Heart left ventricle (tissue), 16 donors: ENCODE results near the gene TAGAP. TPM values are rescaled to one million over a fixed set of nuclear protein-coding genes. Genes with fewer than 3 reads are reported as not detected.
"Not testable (repeated sequence)": the region's sequence is repeated elsewhere in the genome, so short reads cannot be mapped to it uniquely, and the experiment has no call there.

Experiments
- ATAC-seq, 4 donors: fragments of 200-7000 bp; cut with Tn5 transposase; one replicate each; pipeline ENCODE4 v1.9.1; 2020 to 2022; ENCODE audit warnings: moderate library complexity in 4 of 4, mild to moderate bottlenecking in 3 of 4, moderate number of reproducible peaks in 1 of 4
- DNase-seq, 5 donors: peaks; one replicate each; pipeline ENCODE4 v3.0.0-alpha.2; 2020
- H3K27ac ChIP-seq, 12 donors: fragments of 200-600 bp; sonication (generic) in 4 of 12; one replicate each; pipeline versions ENCODE4 v1.5.0 to v1.8.0; 2016 to 2022; ENCODE audit warnings: mild to moderate bottlenecking in 2 of 12
- H3K27me3 ChIP-seq, 9 donors: fragments of 200-600 bp; sonication (generic) in 2 of 9; one replicate each; pipeline versions ENCODE4 v1.5.1 to v1.8.0; 2016 to 2022; ENCODE audit warnings: mild to moderate bottlenecking in 3 of 9
- H3K36me3 ChIP-seq, 9 donors: fragments of 200-600 bp; sonication (generic) in 2 of 9; one replicate each; pipeline versions ENCODE4 v1.5.0 to v1.8.0; 2018 to 2022; ENCODE audit warnings: mild to moderate bottlenecking in 2 of 9
- H3K4me1 ChIP-seq, 12 donors: fragments of 200-600 bp; sonication (generic) in 4 of 12; one replicate each; pipeline versions ENCODE4 v1.5.0 to v1.8.0; 2016 to 2022; ENCODE audit warnings: mild to moderate bottlenecking in 3 of 12
- H3K4me3 ChIP-seq, 12 donors: fragments of 200-600 bp; sonication (generic) in 4 of 12; one replicate each; pipeline versions ENCODE4 v1.5.0 to v1.8.0; 2017 to 2022; ENCODE audit warnings: mild to moderate bottlenecking in 9 of 12, moderate library complexity in 4 of 12
- H3K9me3 ChIP-seq, 12 donors: fragments of 200-600 bp; sonication (generic) in 4 of 12; one replicate each; pipeline versions ENCODE4 v1.5.0 to v1.8.0; 2016 to 2022; ENCODE audit warnings: mild to moderate bottlenecking in 1 of 12
- POLR2A ChIP-seq, 2 donors: fragments of 450-650 bp; IDR thresholded peaks; one replicate each; pipeline ENCODE4 v1.6.1; 2017; ENCODE audit warnings: antibody characterized with exemption in 2 of 2, mild to moderate bottlenecking in 2 of 2, moderate library complexity in 2 of 2
- WGBS, 4 donors: extraction: QIAGEN DNeasy Blood & Tissue Kit in 2 of 4; methylation state at CpG; one replicate each; pipeline versions ENCODE4 v1.1.5 to v1.1.7; 2013 to 2018; 5-methylcytosine and 5-hydroxymethylcytosine counted together
- intact Hi-C, 10 donors: fragments of 100-400 bp; cut with DNase I; formaldehyde crosslinking; loops; one replicate each; pipeline versions ENCODE4 v1.11.1 to v1.14.2; 2022
- polyA plus RNA-seq, 2 donors: library from polyadenylated mRNA; stranded (reverse); fragments of 200-250 nt; gene quantifications; one replicate each; pipeline ENCODE4 v1.2.3, GENCODE V29; 2013
- total RNA-seq, 9 donors: library from RNA; depleted of rRNA in 2 of 9; stranded (reverse); fragments of >200 nt in 2 of 9; fragmentation: NEBNext Ultra II Directional in 3 of 9; extraction: Animal tissue kit (Norgen Biotek cat#: 25700) in 3 of 9; gene quantifications; one replicate each; pipeline versions ENCODE4 v1.1.0 to v1.2.4, GENCODE V29; 2016 to 2023
- TF ChIP-seq, protein P1 (sequence below), 12 donors: fragments of 200-600 bp; sonication (generic) in 4 of 12; IDR thresholded peaks; one replicate each; pipeline versions ENCODE4 v1.5.0 to v1.8.0; 2018 to 2022; ENCODE audit warnings: antibody characterized with exemption in 12 of 12, mild to moderate bottlenecking in 5 of 12
- donor health status: ischemic (EF 13 %, LVEDD 7.1; RV severe dilation, severe dysfunction).
- donor health status: healthy with polysubstance abuse.
- donor health status: DM: no; HTN: yes; CAD: no.
- donor health status: DM: no; HTN: no; CAD: no.
- donor health status: ischemic (EF 25% LVEDD 6.9; RV normal size, moderate dysfunction).
- donor health status: ischemic (EF 25% LVEDD 5.7; RV mildly dilated, moderate dysfunction).
- donor health status: healthy.
- donor health status: DM: yes; HTN: yes; CAD: no.
- donor health status: ischemic (EF 35%, LVEDD 5.7; RV mildly dilated, moderate dysfunction).
- donor health status: nonischemic (EF 11% LVEDD 7.7; RV severe dilation, severe dysfunction).
- donor health status: DM: yes; HTN: yes; CAD: no.
- donor health status: PGD.
- donor health status: ischemic (EF 29% LVEDD 5.4; RV normal size, mild dysfunction).
- donor health status: nonischemic (EF 23%, LVEDD 6.1; RV moderate dilation, normal function).

Gene TAGAP
- total and polyA plus RNA-seq, 11 donors, result 0.23 to 9.3 (median 1.3) TPM

DNA sequence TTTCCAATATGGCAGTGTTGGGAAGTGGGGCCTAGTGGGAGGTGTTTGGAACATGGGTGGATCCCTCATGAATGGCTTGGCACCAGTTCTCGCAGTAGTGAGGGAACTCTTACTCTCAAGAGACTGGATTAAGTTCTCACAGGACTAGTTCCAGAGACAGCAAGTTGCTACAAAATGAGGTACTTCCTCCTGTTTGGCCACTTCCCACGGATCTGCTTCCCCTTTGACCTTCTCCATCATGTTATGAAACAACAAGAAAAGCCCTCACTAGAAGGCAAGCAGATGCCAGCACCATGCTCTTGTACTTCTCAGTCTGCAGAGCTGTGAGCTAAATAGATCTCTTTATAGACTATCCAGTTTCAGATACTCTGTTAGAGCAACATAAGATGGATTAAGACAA is 47.9 kb downstream of the TAGAP start:
- peak overlapping the region in 1 of 12 donors; percentile 27 for H3K27ac ChIP-seq
- H3K9me3 ChIP-seq, result no peaks in the 10 kb centered on the region
- no peaks in the 10 kb centered on the region for H3K27me3 ChIP-seq
- intact Hi-C loops, result no loop called here
- TF ChIP-seq, protein P1, sequence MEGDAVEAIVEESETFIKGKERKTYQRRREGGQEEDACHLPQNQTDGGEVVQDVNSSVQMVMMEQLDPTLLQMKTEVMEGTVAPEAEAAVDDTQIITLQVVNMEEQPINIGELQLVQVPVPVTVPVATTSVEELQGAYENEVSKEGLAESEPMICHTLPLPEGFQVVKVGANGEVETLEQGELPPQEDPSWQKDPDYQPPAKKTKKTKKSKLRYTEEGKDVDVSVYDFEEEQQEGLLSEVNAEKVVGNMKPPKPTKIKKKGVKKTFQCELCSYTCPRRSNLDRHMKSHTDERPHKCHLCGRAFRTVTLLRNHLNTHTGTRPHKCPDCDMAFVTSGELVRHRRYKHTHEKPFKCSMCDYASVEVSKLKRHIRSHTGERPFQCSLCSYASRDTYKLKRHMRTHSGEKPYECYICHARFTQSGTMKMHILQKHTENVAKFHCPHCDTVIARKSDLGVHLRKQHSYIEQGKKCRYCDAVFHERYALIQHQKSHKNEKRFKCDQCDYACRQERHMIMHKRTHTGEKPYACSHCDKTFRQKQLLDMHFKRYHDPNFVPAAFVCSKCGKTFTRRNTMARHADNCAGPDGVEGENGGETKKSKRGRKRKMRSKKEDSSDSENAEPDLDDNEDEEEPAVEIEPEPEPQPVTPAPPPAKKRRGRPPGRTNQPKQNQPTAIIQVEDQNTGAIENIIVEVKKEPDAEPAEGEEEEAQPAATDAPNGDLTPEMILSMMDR (IDR thresholded peaks at IDR 0.05), result no peak
- TF ChIP-seq POLR2A (IDR thresholded peaks at IDR 0.05), result no peak
- H3K4me3 ChIP-seq, result no peak overlapping the region
- 42 to 64% (median 53%) methylated on average over 2 of the region's 2 CpGs for WGBS, 4 donors
- H3K4me1 ChIP-seq, result peaks cover 0 to 29% (median 11%) of the 10 kb centered on the region in 12 donors
- H3K36me3 ChIP-seq, result peaks cover 0 to 11% (median 0%) of the 10 kb centered on the region in 9 donors
- no peak for ATAC-seq
- DNase-seq, result no peak

DNA sequence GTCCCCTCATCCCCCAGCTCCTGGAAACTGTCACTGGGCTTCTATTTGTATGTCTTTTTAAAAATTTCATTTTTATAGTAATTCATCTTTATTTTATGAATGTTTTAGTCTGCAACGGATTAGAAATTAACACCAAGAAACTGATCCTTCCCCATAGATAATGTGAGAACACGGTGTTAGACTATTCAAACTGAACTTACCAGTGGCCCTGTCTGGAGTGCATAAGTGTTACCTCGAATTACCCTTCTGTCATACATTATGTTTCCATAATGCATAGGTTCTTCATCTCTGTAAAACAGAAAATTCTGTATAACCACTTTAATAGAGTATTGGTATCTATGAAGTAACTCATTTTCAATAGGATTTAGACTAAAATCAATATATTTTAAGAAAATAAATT is 51.2 kb downstream of the TAGAP start:
- Histone ChIP-seq H3K4me1 (peaks cover 0 to 15% (median 0%) of the 10 kb centered on the region in 12 donors), H3K9me3 (peaks cover 0 to 13% (median 2%) of the 10 kb centered on the region in 12 donors), H3K36me3 (peaks cover 0 to 11% (median 0%) of the 10 kb centered on the region in 9 donors), H3K4me3 (no peak overlapping the region), H3K27ac (no peak overlapping the region), H3K27me3 (no peaks in the 10 kb centered on the region)
- no peak for DNase-seq
- 97 to 99% (median 97%) methylated on average over 3 of the region's 3 CpGs for WGBS, 4 donors
- TF ChIP-seq, protein P1 (IDR thresholded peaks at IDR 0.05), result no peak
- TF ChIP-seq POLR2A (IDR thresholded peaks at IDR 0.05), result no peak
- intact Hi-C loops, result no loop called here
- no peak for ATAC-seq

DNA sequence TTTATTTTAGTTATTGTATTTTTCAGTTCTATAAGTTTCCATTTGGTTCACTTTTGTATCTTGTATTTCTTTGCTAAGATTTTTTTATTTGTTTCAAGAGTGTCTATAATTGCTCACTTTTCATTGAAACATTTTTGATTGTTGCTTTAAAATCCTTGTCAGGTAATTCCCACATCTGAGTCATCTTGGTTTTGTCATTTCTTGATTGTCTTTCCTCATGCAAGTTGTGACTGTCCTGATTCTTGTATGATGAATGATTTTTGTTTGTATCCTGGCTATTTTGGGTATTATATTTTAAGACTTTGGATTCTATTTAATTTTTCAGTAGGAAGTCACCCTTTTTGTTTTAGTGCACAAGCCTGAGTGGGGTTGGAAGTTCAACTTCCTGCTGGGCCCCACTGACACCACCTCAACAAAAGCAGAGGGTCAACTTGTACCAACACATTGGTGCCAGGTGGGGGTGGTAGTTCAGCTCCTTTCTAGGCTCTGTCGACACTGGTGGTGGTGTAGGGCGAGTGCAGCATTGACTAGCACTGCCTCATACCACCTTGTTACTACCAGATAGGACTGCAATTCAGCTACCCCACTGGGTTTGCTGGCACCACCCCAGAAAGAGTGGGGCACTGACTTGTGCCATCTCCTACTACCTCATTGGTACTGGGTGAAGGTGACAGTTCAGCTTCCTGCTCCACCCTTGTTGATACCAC is 53.6 kb downstream of the TAGAP start:
- Histone ChIP-seq H3K9me3 (peaks cover 0 to 28% (median 6%) of the 10 kb centered on the region in 12 donors), H3K4me3 (no peak overlapping the region), H3K36me3 (peaks cover 0 to 11% (median 0%) of the 10 kb centered on the region in 9 donors), H3K4me1 (peaks cover 0 to 8% (median 0%) of the 10 kb centered on the region in 12 donors), H3K27ac (no peak overlapping the region), H3K27me3 (no peaks in the 10 kb centered on the region)
- 87 to 100% (median 96%) methylated on average over 2 of the region's 2 CpGs for WGBS, 4 donors
- intact Hi-C loops, result no loop called here
- ATAC-seq, result no peak
- TF ChIP-seq POLR2A (IDR thresholded peaks at IDR 0.05), result no peak
- TF ChIP-seq, protein P1 (IDR thresholded peaks at IDR 0.05), result no peak
- DNase-seq, result no peak

DNA sequence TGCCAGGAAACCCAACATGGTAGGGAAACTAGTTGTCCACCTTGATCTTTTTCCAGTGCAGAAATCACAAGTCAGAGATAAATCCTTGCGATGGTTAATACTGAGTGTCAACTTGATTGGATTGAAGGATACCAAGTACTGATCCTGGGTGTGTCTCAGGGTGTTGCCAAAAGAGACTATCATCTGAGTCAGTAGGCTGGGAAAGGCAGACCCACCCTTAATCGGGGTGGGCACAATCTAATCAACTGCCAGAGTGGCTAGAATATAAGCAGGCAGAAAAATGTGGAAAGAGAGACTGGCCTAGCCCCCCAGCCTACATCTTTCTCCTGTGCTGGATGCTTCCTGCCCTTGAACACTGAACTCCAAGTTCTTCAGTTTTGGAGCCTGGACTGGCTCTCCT is 55.1 kb downstream of the TAGAP start:
- H3K27ac ChIP-seq, H3K27me3 ChIP-seq, H3K4me3 ChIP-seq, DNase-seq, H3K4me1 ChIP-seq, intact Hi-C loops, ATAC-seq: not testable (repeated sequence)
- 91 to 99% (median 94%) methylated on average over 2 of the region's 2 CpGs for WGBS, 4 donors
- Histone ChIP-seq H3K9me3 (peaks cover 0 to 28% (median 6%) of the 10 kb centered on the region in 12 donors), H3K36me3 (peaks cover 0 to 11% (median 0%) of the 10 kb centered on the region in 9 donors)
